HUES64 (cell line): ENCODE data around the gene ITLN2.
"Not testable (repeated sequence)": the region's sequence is repeated elsewhere in the genome, so short reads cannot be mapped to it uniquely, and the experiment has no call there.

ENCODE experiments used
- H3K27ac ChIP-seq: 2 replicates; pipeline ENCODE4 v1.7.0; 2013; ENCODE audit warnings: low read depth, low read length, inconsistent platforms
- H3K27me3 ChIP-seq: 2 replicates; pipeline ENCODE4 v1.6.1; 2013; ENCODE audit warnings: mild to moderate bottlenecking, low read length; ENCODE audit not compliant: insufficient read depth
- H3K36me3 ChIP-seq: 2 replicates; pipeline ENCODE4 v1.6.1; 2013; ENCODE audit warnings: mild to moderate bottlenecking, low read length; ENCODE audit not compliant: insufficient read depth
- H3K4me1 ChIP-seq: 2 replicates; pipeline ENCODE4 v1.6.1; 2013; ENCODE audit warnings: mild to moderate bottlenecking, low read length, moderate library complexity; ENCODE audit not compliant: insufficient read depth
- H3K4me3 ChIP-seq: 2 replicates; pipeline ENCODE4 v1.5.1; 2013; ENCODE audit warnings: mild to moderate bottlenecking, low read length, moderate library complexity
- H3K9ac ChIP-seq: 2 replicates; pipeline ENCODE4 v1.6.1; 2013; ENCODE audit warnings: mild to moderate bottlenecking, low read depth, low read length
- H3K9me3 ChIP-seq: 2 replicates; pipeline ENCODE4 v1.6.1; 2013; ENCODE audit warnings: low read depth, low read length; ENCODE audit not compliant: insufficient read depth
- WGBS: fragments of 150-250, 120-280 bp; methylation state at CpG from one replicate; pipeline ENCODE4 v1.1.7; 2013; ENCODE audit warnings: missing lambda C conversion rate; 5-methylcytosine and 5-hydroxymethylcytosine counted together

ITLN2 gene

DNA sequence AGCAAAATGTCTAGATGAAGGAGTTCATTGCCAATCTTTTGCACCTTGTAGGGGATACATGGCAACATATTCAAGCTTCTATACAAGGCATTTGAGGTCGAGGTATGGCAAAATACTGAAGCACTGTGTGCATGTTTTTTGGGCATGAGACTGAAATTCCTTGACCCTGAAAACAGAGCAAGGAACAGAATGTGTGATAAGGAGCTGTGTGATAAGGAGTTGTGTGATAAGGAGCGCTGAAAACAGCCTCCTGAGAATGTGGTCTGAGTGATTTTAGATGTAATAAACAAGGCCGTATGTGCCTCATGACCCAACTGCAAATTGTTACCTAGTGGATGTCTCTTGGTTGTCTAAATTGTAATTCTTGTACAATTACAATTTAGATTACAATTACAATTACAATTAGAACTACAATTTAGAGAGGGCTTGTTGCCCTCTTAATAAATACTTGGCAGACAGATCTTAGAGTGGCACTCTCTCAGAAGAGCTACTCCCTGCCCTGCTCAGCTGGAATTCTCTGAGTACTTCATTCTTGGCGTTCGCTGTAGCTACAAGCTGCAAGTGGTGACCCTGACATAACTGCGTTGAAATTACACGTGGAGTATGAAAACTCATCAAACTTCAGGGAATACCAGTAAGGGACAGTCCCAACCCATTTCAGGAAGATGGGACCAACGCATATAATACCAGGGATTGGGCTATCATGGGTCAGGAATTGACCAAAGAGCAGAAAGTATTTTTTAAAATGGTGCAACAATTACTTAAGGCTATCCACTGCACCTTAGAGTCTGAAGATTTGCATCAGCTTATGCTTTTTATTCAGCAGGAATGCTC, 49.6 kb downstream of the ITLN2 start:
- WGBS, result 86% methylated on average over 8 of the region's 8 CpGs
- Histone ChIP-seq H3K27me3 (no peaks in the 10 kb centered on the region), H3K36me3 (no peaks in the 10 kb centered on the region), H3K4me1 (no peaks in the 10 kb centered on the region), H3K9me3 (no peaks in the 10 kb centered on the region), H3K9ac (no peak overlapping the region), H3K27ac (no peak overlapping the region), H3K4me3 (no peak overlapping the region)

DNA sequence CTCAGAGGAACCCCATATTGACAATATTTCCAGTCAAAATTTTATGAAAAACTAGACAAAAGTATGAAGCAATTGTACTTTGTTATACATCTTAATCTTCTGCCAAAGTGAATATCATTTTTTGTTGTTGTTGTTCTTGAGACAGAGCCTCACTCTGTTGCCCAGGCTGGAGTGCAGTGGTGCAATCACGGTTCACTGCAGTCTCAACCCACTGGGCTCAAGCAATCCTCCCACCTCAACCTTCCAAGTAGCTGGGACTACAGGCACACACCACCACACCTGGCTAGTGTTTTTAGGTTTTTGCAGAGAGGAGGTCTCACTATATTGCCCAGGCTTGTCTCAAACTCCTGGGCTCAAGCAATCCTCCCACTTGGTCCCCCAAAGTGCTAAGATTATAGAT, 52.4 kb downstream of the ITLN2 start:
- not testable (repeated sequence) for H3K27me3 ChIP-seq, H3K27ac ChIP-seq, H3K4me1 ChIP-seq, H3K9me3 ChIP-seq, H3K36me3 ChIP-seq, H3K4me3 ChIP-seq, H3K9ac ChIP-seq
- WGBS, result 93% methylated on average over 1 of the region's 1 CpG

DNA sequence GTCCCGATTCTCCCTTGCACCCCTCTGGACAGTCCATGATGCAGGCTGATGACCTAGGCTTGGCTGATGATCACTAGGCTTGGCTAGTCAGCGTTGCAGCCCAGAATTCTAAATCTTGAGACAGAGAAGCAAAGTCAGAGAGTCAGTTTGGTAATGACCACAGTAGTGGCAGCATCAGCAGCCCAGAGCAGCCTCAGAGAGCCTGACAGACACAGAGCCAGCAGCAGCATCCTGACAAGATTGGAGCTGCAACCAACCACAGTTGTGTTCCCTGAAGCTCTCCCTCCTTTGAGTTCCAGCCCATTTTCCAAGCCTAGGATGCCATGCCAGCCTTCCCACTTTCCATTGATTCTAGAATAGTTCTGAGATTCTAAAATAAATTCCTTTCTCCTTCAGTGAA, 52.8 kb downstream of the ITLN2 start:
- H3K4me1 ChIP-seq, result no peaks in the 10 kb centered on the region
- no peak overlapping the region for H3K4me3 ChIP-seq
- H3K36me3 ChIP-seq, result no peaks in the 10 kb centered on the region
- no peak overlapping the region for H3K9ac ChIP-seq
- 89% methylated on average over 2 of the region's 2 CpGs for WGBS
- no peaks in the 10 kb centered on the region for H3K9me3 ChIP-seq
- H3K27me3 ChIP-seq, result no peaks in the 10 kb centered on the region
- H3K27ac ChIP-seq, result no peak overlapping the region

DNA sequence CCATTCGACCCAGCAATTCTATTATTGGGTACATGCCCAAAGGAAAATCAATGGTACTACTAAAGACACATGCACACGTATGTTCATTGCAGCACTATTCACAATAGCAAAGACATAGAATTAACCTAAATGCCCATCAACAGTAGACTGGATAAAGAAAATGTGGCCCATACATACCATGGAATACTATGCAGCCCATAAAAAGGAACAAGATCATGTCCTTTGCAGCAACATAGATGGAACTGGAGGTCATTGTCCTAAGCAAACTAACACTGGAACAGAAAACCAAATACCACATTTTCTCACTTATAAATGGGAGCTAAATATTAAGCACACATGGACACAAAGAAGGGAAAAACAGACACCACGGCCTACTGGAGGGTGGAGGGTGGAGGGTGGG, 53.9 kb downstream of the ITLN2 start:
- H3K36me3 ChIP-seq, H3K27ac ChIP-seq, H3K9me3 ChIP-seq, H3K4me3 ChIP-seq, H3K4me1 ChIP-seq, H3K27me3 ChIP-seq, H3K9ac ChIP-seq: not testable (repeated sequence)
- WGBS, result 65% methylated on average over 2 of the region's 3 CpGs
